ENCODE measurements around the gene PLCB1. TPM values are rescaled to one million over a fixed set of nuclear protein-coding genes. Genes with fewer than 3 reads are reported as not detected.
A peak's percentile ranks its signal among the peaks of the same experiment; 100 is the strongest.

The PLCB1 gene
- total RNA-seq, 1 donor from 2014 or later = 6.3 TPM

DNA sequence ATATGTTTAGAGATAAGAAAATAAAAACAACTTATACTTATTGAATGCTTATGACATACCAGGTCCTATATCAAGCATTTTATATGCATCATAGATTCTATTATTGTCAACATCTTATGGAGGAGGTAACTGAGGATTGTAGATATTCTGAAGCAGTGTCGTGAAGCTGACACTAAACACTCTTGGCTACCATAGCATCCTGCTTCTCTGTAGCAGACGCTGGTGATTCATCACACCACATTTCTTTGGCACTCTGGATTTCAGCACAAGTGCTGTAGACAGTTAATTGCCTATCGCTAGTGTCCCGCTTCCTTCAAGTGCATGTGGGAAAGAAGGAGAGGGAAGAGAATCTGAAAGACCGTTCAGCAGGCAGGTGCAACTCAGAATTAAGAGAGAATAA lies 317.1 kb downstream of the PLCB1 start:
- intact Hi-C loops (cut with DNase I) = no loop called here
- no peak for DNase-seq
- Histone ChIP-seq H3K9me3 (no peaks in the 10 kb centered on the region), H3K36me3 (no peaks in the 10 kb centered on the region), H3K4me1 (no peaks in the 10 kb centered on the region), H3K27me3 (ENCODE audit: low read depth) (no peaks in the 10 kb centered on the region), H3K27ac (no peak overlapping the region), H3K4me3 (no peak overlapping the region)
- TF ChIP-seq, protein P1, sequence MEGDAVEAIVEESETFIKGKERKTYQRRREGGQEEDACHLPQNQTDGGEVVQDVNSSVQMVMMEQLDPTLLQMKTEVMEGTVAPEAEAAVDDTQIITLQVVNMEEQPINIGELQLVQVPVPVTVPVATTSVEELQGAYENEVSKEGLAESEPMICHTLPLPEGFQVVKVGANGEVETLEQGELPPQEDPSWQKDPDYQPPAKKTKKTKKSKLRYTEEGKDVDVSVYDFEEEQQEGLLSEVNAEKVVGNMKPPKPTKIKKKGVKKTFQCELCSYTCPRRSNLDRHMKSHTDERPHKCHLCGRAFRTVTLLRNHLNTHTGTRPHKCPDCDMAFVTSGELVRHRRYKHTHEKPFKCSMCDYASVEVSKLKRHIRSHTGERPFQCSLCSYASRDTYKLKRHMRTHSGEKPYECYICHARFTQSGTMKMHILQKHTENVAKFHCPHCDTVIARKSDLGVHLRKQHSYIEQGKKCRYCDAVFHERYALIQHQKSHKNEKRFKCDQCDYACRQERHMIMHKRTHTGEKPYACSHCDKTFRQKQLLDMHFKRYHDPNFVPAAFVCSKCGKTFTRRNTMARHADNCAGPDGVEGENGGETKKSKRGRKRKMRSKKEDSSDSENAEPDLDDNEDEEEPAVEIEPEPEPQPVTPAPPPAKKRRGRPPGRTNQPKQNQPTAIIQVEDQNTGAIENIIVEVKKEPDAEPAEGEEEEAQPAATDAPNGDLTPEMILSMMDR (IDR thresholded peaks at IDR 0.05) = no peak
- ATAC-seq = no peak

DNA sequence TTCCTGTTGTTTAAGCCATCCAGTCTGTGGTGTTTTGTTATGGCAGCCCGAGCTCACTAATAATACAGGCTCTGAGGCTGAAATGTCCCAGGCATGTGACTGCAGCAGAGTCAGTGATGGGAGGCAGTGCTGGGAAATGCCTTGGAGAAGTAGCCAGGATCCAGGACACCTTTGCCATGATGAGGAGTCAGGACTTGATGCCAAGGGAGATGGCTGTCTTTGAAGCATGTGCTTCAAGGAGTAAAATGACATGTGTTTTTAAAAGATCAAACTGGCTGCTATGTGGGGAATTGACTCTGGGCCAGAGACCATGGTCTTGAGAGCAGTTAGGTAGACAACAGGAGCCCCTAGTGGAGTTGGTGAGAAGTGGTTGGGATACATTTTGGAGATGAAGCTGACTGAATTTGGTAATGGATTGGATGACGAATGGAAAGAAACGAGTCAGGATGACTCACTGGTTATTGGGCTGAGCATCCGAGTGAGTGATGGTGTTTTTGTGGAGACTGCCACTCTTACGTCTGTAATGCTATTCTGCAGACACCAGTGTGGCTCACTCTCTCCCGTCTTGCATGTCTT lies 322.2 kb downstream of the PLCB1 start:
- intact Hi-C loops (cut with DNase I) = no loop called here
- Histone ChIP-seq H3K27ac (no peak overlapping the region), H3K4me3 (no peak overlapping the region), H3K27me3 (ENCODE audit: low read depth) (no peaks in the 10 kb centered on the region), H3K4me1 (no peaks in the 10 kb centered on the region), H3K9me3 (no peaks in the 10 kb centered on the region), H3K36me3 (no peaks in the 10 kb centered on the region)
- TF ChIP-seq, protein P1 (IDR thresholded peaks at IDR 0.05) = peak; percentile 13
- ATAC-seq (no peak), DNase-seq (no peak)

DNA sequence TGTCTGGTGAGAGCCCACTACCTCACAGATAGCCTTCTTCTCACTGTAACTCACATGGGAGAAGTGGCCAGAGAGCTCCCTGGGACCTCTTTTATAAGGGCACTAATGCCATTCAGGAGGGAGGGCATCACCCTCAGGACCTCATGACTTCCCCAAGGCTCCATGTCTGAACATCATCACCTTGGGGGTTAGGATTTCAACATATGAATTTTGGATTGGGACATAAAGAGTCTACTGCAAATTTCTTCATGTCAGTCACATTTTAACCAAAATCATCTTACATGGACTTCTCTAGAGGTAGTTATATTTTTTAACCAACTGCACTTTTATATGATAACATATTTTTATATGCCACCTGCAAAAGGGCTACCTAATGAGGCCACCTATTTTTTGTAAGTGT lies 324.7 kb downstream of the PLCB1 start:
- DNase-seq (no peak), ATAC-seq (no peak)
- Histone ChIP-seq H3K9me3 (no peaks in the 10 kb centered on the region), H3K36me3 (no peaks in the 10 kb centered on the region), H3K27ac (no peak overlapping the region), H3K27me3 (ENCODE audit: low read depth) (no peaks in the 10 kb centered on the region), H3K4me3 (no peak overlapping the region), H3K4me1 (no peaks in the 10 kb centered on the region)
- TF ChIP-seq, protein P1 (IDR thresholded peaks at IDR 0.05) = no peak
- intact Hi-C loops (cut with DNase I) = no loop called here

DNA sequence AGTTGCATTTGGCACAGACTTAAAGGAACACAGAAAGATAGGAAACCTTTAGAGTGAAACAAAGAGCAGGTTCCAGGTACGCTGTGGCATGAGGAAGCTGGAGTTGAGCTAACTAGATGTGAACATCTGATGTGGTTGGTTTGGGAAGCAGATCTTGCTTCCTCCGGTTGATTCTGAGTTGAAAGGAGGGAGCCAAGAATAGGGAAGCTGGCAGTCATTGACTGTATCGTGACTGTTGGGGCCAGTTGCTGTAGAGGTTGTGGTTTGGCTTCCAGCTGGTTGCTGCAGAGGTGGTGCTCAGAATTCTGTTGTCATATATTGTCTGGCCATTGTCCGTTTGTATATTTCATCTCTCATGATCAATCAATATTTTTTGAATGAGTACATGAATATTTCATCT lies 325.9 kb downstream of the PLCB1 start:
- no peaks in the 10 kb centered on the region for H3K36me3 ChIP-seq
- H3K4me1 ChIP-seq = no peaks in the 10 kb centered on the region
- no peaks in the 10 kb centered on the region for H3K27me3 ChIP-seq (ENCODE audit: low read depth)
- intact Hi-C loops (cut with DNase I) = no loop called here
- DNase-seq (no peak), ATAC-seq (peak; percentile 29 to 53)
- TF ChIP-seq, protein P1 (IDR thresholded peaks at IDR 0.05) = no peak
- H3K4me3 ChIP-seq = no peak overlapping the region
- no peaks in the 10 kb centered on the region for H3K9me3 ChIP-seq
- H3K27ac ChIP-seq = no peak overlapping the region

DNA sequence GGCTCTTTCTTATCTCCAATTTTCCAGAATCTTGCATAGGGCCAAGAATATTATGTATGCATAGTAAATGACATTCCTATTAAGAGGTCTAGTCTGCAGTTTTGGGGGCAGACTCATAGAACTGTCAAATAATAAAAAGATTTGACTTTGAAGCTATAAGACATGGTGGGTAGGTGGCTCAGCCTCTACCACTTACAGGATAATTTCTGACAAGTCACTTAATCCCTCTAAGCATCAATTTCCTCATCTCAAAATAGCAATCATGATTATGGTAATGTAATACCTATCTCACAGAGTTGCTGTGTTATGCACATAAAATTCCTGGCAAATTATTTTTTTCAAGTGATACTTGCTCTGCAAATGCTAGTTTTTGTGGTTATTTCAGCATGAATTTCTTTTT lies 329.1 kb downstream of the PLCB1 start:
- intact Hi-C loops (cut with DNase I) = no loop called here

More for the DNA sequence above, 329.1 kb downstream of the PLCB1 start:
- TF ChIP-seq, protein P1 (IDR thresholded peaks at IDR 0.05) = no peak
- H3K27ac ChIP-seq = no peak overlapping the region
- no peak for DNase-seq
- H3K36me3 ChIP-seq = no peaks in the 10 kb centered on the region
- H3K4me3 ChIP-seq = no peak overlapping the region
- H3K27me3 ChIP-seq (ENCODE audit: low read depth) = no peaks in the 10 kb centered on the region
- ATAC-seq = no peak
- no peaks in the 10 kb centered on the region for H3K9me3 ChIP-seq
- no peaks in the 10 kb centered on the region for H3K4me1 ChIP-seq
